Hippocampal formation (tissue), 2 donors: Measurements from ENCODE around the gene MRRF.

Experiments
- DNase-seq, 2 donors: peaks; one replicate each; lab custom pipeline; 2025; lab: John Stamatoyannopoulos, UW

Gene MRRF

DNA sequence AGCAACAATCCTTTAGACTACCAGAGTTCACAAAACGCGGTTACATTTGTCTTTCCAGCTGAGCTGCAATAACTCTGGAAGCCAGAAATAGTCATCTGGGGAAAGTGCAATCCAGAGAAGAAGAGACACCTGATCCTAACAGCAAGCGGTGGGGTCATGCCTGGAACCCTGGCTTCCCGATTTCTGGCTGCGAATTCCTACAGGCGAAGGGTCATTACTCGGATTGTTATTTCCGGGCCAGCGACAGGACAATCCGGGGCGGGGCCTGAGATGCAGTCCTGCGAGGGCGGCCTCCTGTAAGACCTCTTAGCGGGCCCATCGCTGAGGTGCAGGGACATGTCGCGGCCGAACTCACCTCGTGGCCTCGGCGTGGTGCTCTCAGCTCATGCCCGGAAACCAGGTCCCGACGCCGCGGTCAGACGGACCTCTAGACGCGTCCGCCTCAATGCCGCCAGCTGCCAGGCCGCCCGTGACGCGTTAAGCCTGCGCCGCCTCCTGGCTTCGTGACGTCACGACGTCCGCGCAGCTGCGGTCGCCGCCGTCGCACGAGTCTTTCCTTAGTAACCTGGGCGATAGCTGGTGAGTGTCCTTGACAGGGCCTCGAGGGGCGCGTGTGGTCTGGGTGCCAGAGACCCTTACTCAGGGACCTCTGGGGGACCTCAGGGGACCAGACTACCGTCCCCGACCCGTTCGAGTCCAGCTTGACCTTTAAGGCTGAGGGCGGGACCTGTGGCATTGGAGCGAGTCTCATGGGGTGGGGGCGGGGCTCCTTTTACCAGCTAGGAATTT is at the start of gene MRRF, which contains the start of gene RBM18:
Gene MRRF, plus strand, starts transcription at position 523 of the 789 bp plus-strand sequence. CDS start 6,010 bp downstream, outside the sequence.
Gene RBM18, minus strand, starts transcription at position 481 of the 789 bp plus-strand sequence. CDS start 3,348 bp downstream, outside the sequence.
- peak; percentile 77 to 86 for DNase-seq

- DNase-seq, result no peak
Observed at GRCh38 chr9:122215663-122216062, 49.0 kb upstream of the MRRF start.

DNA sequence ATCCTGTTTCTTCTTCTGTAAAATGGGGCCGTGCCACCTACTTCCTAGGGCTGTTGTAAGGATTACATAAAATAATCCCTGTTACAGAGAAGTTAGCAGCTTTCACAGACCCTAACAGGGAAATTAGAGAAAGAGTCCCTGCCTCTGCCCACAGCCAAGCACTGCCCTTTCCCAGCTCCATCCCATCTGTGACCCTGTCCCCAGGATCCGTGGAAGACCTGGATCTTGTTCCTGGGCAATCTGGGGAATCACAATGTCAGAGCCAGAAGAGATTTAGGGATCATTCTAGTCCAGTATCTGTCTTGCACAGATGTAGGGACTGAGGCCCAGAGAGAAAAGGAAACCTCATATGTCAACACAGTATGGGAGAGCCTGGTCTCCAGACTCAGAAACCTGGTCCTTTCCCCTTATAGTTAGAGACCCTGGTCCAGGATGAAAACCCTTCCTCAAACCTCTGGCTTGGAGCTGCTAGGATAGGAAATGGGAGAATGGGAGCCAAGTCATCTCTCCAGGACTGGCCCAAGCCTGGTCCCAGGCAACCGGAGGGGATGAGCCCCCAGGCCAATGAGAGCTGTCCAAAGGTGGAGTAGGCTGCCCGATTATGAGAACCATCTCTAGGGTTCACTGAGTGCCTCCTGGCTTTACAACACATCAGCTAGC is 48.4 kb upstream of the MRRF start:
- DNase-seq, result no peak

DNA sequence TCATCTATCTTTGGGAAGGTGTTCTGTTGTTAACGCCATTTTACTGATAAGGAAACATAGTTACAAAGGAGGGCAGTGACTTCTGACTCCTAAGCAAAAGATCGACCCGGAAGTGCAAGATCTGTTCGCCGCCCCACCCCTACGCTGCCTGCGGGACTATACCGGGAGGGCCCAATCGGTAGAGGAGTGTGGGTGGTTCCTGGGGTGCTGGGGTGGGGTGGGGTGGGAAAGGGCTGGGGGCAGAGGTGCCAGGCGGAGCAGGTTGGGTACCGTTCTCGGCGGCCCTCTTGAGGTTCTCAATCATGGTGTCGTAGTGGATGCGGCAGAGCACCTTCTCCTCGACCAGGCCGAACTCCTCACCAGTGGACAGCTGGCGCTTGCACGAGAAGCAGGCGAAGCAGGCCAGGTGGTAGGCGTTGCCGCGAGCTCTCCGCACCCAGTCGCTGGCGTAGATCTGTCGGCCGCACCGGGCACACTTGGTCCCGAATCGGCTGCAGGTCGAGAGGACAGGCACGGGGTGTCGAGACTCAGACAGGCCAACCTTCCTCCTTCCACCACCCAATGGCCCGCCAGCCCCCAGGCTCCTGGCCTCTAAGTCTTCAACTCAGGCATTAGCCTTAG is 47.8 kb upstream of the MRRF start:
- DNase-seq, result no peak

GRCh38 chr9:122217640-122218039 is 47.0 kb upstream of the MRRF start:
- no peak for DNase-seq

GRCh38 chr9:122218071-122218934 is 46.4 kb upstream of the MRRF start:
- DNase-seq, result no peak

GRCh38 chr9:122218935-122219855 is 45.5 kb upstream of the MRRF start:
- DNase-seq, result no peak

DNA sequence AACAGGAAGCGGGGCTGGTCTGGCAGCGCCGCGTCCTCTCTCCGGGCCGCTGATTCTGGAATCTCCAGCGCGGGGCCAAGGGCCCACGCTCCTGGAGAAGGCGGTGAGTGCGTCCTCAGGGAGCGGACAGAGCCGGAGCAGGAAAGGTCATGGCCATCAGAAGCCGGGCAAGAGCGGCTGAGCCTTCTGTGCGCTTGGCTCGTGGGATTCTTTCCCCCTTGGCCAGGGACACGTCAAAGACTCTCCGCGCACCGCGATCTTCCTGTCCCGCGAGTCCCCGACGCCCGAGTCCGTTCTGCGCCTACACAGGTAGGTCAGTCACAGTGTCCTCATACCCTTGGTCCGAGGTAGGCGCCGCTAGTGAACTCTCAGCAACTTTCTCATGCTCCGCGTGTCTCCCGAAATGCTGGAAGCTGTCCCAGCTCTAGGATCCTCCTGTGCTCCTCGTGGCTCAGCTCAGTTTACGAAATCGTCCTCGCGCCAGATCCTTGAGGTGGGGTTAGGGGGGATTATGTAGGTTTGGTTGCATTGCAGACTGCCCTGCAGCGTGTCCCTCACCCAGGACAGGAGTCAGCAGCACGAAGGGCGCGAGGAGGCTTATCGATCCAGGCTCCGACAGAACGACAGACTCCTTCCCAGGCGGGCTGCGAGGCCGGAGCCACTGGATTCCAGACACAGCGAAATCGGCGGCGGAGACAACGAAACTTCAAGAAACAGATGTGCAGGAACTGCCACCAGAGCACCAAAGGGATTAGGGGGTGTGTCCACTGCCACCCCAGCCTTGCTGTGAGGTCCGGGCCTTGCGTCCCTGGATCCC is 44.6 kb upstream of the MRRF start:
- no peak for DNase-seq

GRCh38 chr9:122220673-122221182 is 44.0 kb upstream of the MRRF start:
- no peak for DNase-seq

DNA sequence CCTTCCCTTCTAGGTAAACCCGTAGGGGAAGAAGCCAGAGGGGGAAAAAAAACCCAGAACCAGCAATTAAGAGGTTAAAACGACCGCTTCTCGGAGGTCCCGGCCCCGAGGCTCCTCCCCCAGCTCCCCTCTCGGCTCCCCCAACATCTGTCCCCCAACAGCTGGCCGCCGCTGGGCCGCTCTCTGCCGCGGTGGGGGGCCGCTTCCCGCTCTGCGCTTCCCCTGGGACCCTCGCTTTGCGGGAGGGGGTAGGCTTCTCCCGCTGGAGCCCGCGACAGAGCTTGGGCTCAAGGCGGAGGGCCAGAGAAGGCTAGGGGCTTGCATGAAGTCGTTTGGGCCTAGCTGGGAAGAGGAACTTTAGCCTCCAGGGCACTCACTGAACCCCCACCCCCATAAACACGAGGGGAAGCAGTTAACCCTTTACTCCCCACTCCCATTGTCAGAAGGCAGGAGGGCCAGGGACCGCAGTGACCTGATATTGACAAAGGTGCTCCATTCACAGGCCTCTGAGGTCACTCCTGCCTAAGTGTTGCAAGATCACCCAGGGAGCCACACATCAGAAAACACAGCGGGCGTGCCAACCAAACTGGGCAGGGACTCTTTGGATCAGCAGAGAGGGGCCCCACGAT is 43.4 kb upstream of the MRRF start:
- no peak for DNase-seq

DNA sequence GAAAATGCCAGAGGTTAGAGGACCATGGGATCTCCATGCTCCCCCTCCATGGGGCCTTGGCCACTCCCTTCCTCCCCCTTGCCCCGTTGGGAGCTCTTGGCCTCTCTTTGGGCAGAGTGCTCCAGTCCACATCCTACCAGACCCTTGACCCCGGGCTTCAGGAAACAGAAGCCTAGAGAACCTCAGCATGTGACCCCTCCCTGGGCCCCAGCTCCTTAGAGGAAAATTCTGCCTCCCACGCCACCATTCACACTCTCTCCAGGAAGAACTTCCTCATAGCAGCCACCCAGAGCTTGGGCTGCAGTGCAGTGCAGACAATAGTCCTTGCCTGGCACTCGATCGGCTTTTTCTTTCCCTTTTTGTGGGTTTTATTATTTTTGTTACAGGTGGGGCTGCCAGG is 41.9 kb upstream of the MRRF start:
- DNase-seq, result no peak

- no peak for DNase-seq
Observed at GRCh38 chr9:122223435-122223834, 41.2 kb upstream of the MRRF start.

DNA sequence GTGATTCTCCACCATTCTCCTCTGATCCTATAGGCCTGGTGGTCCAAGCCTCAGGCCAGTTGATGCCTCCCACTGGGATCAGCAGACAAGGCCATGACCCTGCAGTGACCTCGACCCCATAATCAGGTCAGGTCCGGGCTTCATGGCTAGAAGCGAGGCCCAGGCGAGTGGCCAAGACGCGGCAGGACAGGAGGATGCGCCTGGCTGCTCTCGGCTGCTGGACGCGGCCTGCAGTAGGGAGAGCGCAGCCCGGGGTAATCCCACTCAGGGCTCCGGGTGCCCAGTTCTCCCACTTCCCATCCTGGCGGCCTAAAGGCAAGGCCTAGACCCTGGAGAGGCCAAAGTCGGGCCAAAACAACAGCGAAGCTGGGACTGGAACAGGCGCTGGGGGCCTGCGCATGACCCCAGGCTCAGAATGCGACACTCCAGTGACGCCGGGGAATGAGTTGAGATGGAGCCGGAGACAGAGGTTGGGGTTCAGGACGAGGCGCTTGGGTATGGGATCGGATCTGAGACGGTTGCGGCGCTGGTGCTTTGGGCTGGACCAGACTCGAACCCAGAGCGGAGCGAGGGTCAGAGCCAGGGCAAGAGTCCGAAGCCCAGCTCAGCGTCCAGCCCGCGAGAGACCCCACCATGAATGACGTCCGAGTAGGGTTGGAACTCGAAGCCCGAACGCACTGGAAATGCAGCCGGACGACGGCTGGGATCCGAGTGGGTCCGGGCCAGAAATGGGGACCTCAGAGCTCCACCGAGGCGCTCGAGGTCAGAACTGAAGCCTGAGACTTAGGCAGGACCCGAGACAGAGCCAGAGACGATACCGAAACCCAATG is 39.2 kb upstream of the MRRF start:
- DNase-seq, result no peak

DNA sequence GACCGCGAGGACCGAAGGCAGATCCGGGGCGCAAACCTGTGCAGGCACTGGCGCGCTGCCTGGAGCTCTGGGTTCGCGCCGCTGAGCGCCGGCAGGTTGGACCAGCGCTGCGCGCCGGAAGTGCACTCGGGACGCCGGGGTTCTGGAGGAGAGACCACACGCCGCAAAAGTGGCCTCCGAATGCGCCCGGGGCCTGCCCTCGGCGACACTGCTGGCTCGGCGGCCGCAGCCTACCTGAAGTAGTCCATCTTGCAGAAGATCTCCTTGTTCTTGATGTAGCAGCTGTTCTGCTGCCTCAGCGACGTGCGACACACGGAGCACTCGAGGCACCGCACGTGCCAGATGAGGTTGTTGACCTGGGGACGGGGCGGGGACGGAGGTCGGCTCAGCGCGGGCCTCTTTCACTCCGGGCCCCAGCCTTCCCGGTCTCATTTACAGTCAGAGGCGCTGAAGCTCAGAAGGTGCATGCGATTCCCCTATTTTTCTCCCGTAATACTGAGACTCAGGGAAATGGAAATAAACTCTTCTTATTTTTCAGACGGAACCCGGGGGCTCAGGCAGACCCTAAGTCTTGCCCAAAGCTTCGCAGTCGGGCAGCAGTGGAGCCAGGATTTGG is 38.4 kb upstream of the MRRF start:
- DNase-seq, result no peak

DNA sequence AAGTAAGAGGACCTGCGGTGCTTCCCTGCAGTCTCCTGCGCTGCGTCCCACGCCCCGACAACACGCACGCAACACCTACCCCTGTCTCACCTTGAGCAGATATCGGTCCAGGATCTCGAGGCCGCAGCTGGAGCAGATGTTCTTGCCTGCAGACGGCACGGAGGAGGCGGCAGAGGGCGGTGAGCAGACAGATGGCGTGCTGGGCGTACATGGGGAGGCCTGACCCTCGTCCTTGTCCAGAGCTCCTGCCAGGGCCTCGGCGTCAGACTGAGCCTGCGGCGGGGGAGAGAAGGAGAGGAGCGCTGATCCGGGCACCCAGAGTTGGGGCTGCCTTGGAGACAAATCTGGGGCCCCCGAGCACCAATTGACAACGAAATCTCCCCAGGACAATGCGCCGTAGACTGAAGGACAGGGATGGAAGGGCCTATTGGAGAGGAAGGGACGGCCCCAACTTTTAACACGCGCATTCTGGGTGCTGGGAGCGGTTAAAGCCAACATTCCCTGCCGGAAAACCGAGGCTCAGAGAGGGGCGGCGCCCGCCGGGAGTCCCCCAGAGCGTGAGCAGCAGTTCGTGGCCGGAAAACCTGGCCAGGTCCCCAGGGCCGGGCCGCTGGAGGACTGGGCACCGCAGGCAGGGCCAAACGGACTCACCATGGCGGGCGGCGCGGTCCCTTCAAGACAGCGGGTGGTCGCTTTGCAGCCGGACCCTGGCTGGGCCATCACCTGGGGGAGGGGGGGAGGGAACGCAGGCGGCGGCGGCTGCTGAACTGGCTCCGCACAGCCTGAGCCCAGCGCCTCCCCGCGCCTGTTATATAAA is 37.7 kb upstream of the MRRF start:
- DNase-seq, result no peak

DNA sequence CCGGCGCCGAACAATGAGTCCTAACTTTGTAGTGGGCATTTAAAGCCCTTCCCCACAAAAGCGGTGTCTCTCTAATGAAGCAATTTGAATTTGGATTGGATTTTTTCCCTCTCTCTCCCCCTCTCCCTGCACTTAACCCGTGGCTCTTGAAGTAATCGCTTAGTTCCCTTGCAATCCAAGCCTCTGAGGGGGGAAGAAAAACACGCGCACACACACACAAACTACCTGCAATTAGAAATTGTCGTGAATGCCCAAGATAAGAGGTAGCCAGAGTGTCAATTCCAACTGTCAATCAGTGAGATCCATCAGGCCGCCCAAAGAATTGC is 37.1 kb upstream of the MRRF start:
- no peak for DNase-seq

- DNase-seq, result no peak
Observed at GRCh38 chr9:122228191-122228567, 36.5 kb upstream of the MRRF start.
